Fibroblast of pulmonary artery (primary cell): ENCODE measurements around the gene PPP1R12B.
A peak's percentile ranks its signal among the peaks of the same experiment; 100 is the strongest.

Source experiments
- DNase-seq: peaks from one replicate; pipeline ENCODE4 v3.0.0-alpha.2; 2010; ENCODE audit warnings: low read depth
- H3K4me3 ChIP-seq: replicated peaks from 2 replicates; pipeline ENCODE4 v1.5.1; 2011; ENCODE audit warnings: low read depth, mild to moderate bottlenecking, control low read depth, low read length, moderate library complexity
- CTCF ChIP-seq: IDR thresholded peaks from 2 replicates; pipeline ENCODE4 v1.5.1; 2011; ENCODE audit warnings: mild to moderate bottlenecking, control low read depth, low read length, inconsistent platforms; ENCODE audit errors: missing control alignments

Gene PPP1R12B

DNA sequence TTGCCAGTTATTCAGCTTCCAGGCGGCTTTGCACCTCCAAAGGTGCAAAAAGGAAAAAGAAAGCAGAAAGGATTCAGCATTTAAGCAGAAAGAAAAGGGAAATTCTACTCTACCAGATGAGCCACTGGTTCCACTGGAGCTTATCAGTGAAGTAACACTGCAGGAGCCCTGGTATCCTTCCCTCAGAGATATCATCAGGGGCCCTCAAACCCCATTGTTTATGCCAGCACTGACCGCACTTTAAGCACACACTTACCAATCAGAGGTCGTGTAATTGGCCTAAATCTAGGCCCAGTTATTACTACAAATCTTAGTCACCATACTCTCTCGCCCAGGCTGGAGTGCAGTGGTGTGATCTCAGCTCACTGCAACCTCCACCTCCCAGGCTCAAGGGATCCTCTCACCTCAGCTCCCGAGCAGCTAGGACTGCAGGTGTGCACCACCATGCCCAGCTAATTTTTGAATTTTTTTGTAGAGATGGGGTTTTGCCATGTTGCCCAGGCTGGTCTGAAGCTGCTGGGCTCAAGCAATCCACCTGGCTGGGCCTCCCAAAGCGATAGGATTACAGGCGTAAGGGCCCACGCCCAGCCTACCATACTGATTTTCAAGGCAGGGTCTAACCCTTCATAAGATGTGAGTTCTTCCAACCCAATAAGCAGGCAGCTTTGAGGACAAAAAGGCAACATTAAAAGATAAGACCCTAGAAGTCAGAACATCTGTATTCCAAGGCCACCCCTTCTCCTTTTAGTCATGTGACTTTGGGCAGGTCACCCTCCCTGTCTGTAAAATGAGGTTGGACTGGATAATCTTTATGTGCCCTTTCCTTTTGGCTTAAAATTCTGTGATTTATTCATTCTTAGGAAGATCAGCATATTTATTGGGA, 236.4 kb downstream of the PPP1R12B start:
- H3K4me3 ChIP-seq = no peak overlapping the region
- DNase-seq = no peak
- no peak for TF ChIP-seq CTCF

DNA sequence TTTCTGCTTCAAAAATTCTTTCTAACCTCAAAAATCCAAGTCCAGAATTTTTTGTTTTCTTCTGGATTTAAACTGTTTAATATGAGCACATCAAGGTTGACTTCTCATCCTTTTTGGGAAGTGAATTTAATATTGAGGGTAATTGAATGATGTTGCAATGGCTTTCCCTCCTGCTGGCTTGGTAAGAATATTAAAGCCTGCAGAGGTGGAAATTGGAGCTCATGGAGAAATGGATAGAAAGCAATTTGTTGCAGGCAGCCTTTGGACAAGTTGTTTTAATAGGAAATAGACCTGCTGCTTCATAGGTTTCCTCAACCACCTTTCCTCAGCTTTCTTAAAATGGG, 237.1 kb downstream of the PPP1R12B start:
- DNase-seq = no peak
- no peak for TF ChIP-seq CTCF
- no peak overlapping the region for H3K4me3 ChIP-seq

- TF ChIP-seq CTCF = no peak
- DNase-seq = peak; percentile 69
These were observed 237.7 kb downstream of the PPP1R12B start for GRCh38 chr1:202586018-202586821.

GRCh38 chr1:202586871-202587270, 238.4 kb downstream of the PPP1R12B start:
- TF ChIP-seq CTCF = no peak
- DNase-seq = no peak
- H3K4me3 ChIP-seq = no peak overlapping the region

More at GRCh38 chr1:202586018-202586821, 237.7 kb downstream of the PPP1R12B start:
- H3K4me3 ChIP-seq = no peak overlapping the region

- no peak for TF ChIP-seq CTCF
- DNase-seq = no peak
- H3K4me3 ChIP-seq = no peak overlapping the region
These were observed 239.5 kb downstream of the PPP1R12B start for GRCh38 chr1:202587859-202588485.

DNA sequence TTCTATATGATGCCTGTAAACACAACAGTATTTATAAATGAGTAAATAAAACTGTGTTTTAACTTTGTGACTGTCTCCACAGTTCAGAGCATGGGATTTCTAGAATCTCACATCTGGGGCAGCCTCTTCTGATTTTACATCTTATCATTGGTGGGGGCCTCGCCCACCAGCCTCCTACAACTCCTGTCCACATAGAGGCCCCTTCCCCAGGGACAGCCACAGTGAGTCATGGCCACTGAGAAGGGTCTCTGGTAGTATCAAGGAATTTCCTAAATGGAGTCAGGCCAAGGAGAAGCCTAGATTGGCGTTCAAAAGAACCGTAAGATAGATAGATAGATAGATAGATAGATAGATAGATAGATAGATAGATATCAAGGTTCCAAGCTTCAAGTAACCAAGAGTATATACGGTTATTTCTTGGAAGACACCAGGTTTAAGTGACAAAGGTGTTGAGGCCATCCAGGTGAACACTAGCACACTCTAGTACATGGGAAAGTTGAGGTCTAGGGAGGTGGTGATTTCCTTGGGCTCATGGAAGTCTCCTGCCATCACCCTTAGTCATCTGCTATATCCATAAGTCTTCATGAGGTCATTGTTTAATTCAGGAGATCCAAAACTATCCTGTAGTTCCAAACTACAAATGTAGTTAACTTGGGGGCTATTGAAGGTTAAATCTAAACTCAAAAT, 240.1 kb downstream of the PPP1R12B start:
- DNase-seq = no peak
- no peak for TF ChIP-seq CTCF
- no peak overlapping the region for H3K4me3 ChIP-seq
